ENCODE data around the gene GRAMD1A. TPM values are rescaled to one million over a fixed set of nuclear protein-coding genes. Genes with fewer than 3 reads are reported as not detected.
"Not testable (repeated sequence)": the region's sequence is repeated elsewhere in the genome, so short reads cannot be mapped to it uniquely, and the experiment has no call there.

Gene GRAMD1A
- total RNA-seq, 1 donor = 23.3 TPM

DNA sequence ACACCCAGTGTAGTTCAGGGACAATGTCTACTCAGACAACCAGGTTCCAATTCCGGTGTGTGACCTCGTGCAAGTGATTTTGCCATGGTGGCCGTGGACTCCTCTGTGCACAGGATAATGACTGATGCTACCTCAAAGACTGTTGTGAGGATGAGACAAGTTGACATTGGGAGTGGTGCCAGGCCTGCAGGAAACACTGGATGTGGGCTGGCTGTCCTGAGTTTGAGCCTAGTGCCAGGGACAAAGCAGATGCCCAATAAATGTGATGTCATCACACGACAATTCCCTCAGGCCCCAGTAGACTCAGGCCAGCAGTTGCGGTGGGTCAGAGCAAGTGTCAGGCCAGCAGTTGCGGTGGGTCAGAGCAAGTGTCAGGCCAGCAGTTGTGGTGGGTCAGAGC, 24.0 kb downstream of the GRAMD1A start:
- no peak for DNase-seq (ENCODE audit: low read depth)
- H3K4me3 ChIP-seq (ENCODE audit: low read depth, low read length) = no peak overlapping the region
- TF ChIP-seq, protein P1, sequence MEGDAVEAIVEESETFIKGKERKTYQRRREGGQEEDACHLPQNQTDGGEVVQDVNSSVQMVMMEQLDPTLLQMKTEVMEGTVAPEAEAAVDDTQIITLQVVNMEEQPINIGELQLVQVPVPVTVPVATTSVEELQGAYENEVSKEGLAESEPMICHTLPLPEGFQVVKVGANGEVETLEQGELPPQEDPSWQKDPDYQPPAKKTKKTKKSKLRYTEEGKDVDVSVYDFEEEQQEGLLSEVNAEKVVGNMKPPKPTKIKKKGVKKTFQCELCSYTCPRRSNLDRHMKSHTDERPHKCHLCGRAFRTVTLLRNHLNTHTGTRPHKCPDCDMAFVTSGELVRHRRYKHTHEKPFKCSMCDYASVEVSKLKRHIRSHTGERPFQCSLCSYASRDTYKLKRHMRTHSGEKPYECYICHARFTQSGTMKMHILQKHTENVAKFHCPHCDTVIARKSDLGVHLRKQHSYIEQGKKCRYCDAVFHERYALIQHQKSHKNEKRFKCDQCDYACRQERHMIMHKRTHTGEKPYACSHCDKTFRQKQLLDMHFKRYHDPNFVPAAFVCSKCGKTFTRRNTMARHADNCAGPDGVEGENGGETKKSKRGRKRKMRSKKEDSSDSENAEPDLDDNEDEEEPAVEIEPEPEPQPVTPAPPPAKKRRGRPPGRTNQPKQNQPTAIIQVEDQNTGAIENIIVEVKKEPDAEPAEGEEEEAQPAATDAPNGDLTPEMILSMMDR (IDR thresholded peaks at IDR 0.05; ENCODE audit: insufficient read depth, low read depth, low read length) = no peak

DNA sequence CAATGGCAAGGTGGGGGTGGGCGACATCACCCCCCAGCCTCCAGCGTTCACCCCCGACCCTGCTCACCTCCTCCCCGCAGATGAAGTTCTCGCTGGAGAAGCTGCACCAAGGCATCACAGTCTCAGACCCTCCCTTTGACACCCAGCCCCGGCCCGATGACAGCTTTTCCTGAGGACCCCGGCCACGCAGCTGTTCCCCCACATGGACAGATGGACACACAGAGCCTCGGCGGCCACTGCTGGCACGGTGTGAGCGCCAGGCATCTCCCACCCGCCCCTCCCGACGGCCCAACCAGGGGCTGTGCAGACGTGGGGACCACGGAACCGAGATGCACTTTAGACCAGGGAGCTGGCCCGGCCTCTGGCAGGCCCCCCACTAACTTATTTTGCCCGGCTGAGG, 25.8 kb downstream of the GRAMD1A start:
- TF ChIP-seq, protein P1 (IDR thresholded peaks at IDR 0.05; ENCODE audit: insufficient read depth, low read depth, low read length) = no peak
- no peak for DNase-seq (ENCODE audit: low read depth)
- H3K4me3 ChIP-seq (ENCODE audit: low read depth, low read length) = no peak overlapping the region

DNA sequence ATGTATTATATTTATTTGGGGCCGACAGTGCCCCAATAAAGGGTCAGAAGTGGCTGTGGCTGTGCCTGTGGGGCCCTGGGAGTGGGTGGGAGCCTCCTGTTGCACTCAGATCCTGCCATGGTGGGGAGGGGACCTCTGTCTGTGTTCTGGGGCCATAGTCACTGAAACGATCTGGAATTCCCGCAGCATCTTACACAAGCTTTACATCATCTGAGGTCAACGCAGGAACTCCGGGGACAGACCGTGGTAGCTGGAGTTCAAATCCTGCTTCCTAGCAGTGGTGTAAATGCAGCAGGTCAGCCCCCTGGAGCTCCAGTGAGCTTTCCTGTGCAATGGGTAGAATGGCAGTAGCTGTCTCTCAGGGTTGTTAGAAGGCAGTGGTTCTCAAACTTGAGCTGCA, 26.3 kb downstream of the GRAMD1A start:
- H3K4me3 ChIP-seq (ENCODE audit: low read depth, low read length) = no peak overlapping the region
- TF ChIP-seq, protein P1 (IDR thresholded peaks at IDR 0.05; ENCODE audit: insufficient read depth, low read depth, low read length) = no peak
- DNase-seq (ENCODE audit: low read depth) = no peak

GRCh38 chr19:35027009-35027408, 26.9 kb downstream of the GRAMD1A start:
- DNase-seq (ENCODE audit: low read depth) = no peak
- TF ChIP-seq, protein P1 (IDR thresholded peaks at IDR 0.05; ENCODE audit: insufficient read depth, low read depth, low read length) = no peak
- no peak overlapping the region for H3K4me3 ChIP-seq (ENCODE audit: low read depth, low read length)

DNA sequence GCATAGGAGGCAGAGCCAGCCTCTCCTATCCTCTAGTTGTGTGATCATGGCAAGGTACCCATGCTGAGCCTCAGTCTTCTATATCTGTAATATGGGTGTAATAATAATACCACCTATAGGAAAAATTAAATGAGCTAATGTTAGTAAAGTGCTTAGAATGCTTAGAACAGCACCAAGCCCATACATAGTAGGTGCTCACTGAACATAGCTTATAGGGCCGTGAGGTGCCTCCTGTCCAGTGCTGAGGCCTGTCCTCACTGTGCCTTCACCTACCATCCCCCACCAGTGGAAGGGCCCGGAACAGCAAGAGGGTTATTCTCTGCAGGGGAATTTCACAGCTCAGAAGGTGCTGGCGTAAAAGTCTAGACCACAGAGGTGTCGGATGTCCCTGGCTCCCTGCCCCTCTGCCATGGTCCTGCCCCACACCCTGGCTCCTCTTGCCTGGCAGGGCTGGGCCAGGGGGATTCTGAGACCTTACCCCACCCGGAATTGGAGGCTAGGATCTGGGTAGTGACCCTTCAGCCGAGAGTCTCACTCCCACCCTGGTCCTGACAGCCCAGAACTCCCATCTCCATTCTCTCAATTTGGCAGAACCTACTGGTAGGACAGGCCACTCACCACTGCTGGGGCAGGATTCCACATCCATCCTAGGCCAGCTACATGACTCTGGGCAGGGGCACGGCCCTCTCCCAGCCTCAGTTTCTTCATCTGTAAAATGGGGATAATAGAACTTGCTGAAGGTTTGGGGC, 27.9 kb downstream of the GRAMD1A start:
- no peak for DNase-seq (ENCODE audit: low read depth)
- no peak overlapping the region for H3K4me3 ChIP-seq (ENCODE audit: low read depth, low read length)
- TF ChIP-seq, protein P1 (IDR thresholded peaks at IDR 0.05; ENCODE audit: insufficient read depth, low read depth, low read length) = no peak

- not testable (repeated sequence) for DNase-seq (ENCODE audit: low read depth); H3K4me3 ChIP-seq (ENCODE audit: low read depth, low read length)
Observed at GRCh38 chr19:35028600-35028885, 28.4 kb downstream of the GRAMD1A start.

DNA sequence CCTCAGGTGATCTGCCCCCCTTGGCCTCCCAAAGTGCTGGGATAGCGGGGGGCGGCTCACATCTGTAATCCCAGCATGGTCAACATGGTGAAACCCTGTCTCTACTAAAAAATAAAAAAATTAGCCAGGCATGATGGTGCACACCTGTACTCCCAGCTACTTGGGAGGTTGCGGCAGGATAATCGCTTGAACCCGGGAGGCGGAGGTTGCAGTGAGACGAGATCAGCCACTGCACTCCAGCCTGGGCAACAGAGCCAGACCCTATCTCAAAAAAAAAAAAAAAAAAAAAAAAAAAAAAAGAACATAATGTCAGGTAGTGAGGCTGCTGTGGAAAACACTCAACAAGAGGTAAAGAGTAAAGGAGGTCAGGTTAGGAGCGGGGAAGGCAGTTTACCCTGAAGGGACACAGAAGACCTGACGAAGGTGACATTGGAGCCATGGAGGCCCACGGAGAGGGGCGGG, 29.2 kb downstream of the GRAMD1A start:
- DNase-seq (ENCODE audit: low read depth); H3K4me3 ChIP-seq (ENCODE audit: low read depth, low read length): not testable (repeated sequence)

GRCh38 chr19:35029737-35030256, 29.7 kb downstream of the GRAMD1A start:
- peak overlapping the region; percentile 45 for H3K4me3 ChIP-seq (ENCODE audit: low read depth, low read length)
- no peak for DNase-seq (ENCODE audit: low read depth)
- TF ChIP-seq, protein P1 (IDR thresholded peaks at IDR 0.05; ENCODE audit: insufficient read depth, low read depth, low read length) = no peak
